ENCODE measurements around the gene SARM1.
A peak's percentile ranks its signal among the peaks of the same experiment; 100 is the strongest.
"Not testable (repeated sequence)": the region's sequence is repeated elsewhere in the genome, so short reads cannot be mapped to it uniquely, and the experiment has no call there.

The SARM1 gene

GRCh38 chr17:28397275-28397674 is 25.8 kb downstream of the SARM1 start:
- DNase-seq = no peak

- DNase-seq = no peak
Measured at GRCh38 chr17:28397687-28398279, 26.3 kb downstream of the SARM1 start.

GRCh38 chr17:28398280-28398981 is 26.9 kb downstream of the SARM1 start:
- DNase-seq = no peak

- no peak for DNase-seq
Measured at GRCh38 chr17:28399808-28400207, 28.3 kb downstream of the SARM1 start.

GRCh38 chr17:28402224-28402630 is 30.7 kb downstream of the SARM1 start:
- no peak for DNase-seq

- no peak for DNase-seq
Measured at GRCh38 chr17:28402844-28403243, 31.4 kb downstream of the SARM1 start.

GRCh38 chr17:28404007-28404406 is 32.5 kb downstream of the SARM1 start:
- DNase-seq = no peak

- DNase-seq = no peak
Measured at GRCh38 chr17:28404461-28404811, 32.9 kb downstream of the SARM1 start.

- DNase-seq = no peak
Measured at GRCh38 chr17:28404812-28405570, 33.5 kb downstream of the SARM1 start.

GRCh38 chr17:28405632-28406472 is 34.4 kb downstream of the SARM1 start, which contains the start of gene SLC46A1:
TSS of gene SLC46A1 (minus strand) at chr17:28406212. CDS start at chr17:28406114, 98 bp downstream.
- peak; percentile 46 to 56 for DNase-seq

GRCh38 chr17:28406473-28406814 is 35.0 kb downstream of the SARM1 start:
- DNase-seq = no peak

GRCh38 chr17:28407130-28407973 is 35.9 kb downstream of the SARM1 start:
- no peak for DNase-seq

- no peak for DNase-seq
Measured at GRCh38 chr17:28407974-28408306, 36.4 kb downstream of the SARM1 start.

GRCh38 chr17:28412099-28412498 is 40.6 kb downstream of the SARM1 start:
- no peak for DNase-seq

GRCh38 chr17:28413804-28414203 is 42.3 kb downstream of the SARM1 start:
- DNase-seq = no peak

GRCh38 chr17:28415886-28416285 is 44.4 kb downstream of the SARM1 start:
- DNase-seq = no peak

GRCh38 chr17:28416703-28417311 is 45.3 kb downstream of the SARM1 start:
- DNase-seq = peak; percentile 44 to 48

GRCh38 chr17:28421787-28422305 is 50.4 kb downstream of the SARM1 start:
- no peak for DNase-seq

GRCh38 chr17:28425206-28425605 is 53.7 kb downstream of the SARM1 start:
- DNase-seq = no peak

GRCh38 chr17:28426081-28426519 is 54.6 kb downstream of the SARM1 start:
- no peak for DNase-seq

- DNase-seq = no peak
Measured at GRCh38 chr17:28427371-28427770, 55.9 kb downstream of the SARM1 start.

GRCh38 chr17:28427982-28428381 is 56.5 kb downstream of the SARM1 start:
- not testable (repeated sequence) for DNase-seq
